Hepatocyte (in vitro differentiated cells): ENCODE measurements around the gene MYO1D. TPM values are rescaled to one million over a fixed set of nuclear protein-coding genes. Genes with fewer than 3 reads are reported as not detected.

Source experiments
- DNase-seq: peaks from one replicate; pipeline ENCODE4 v3.0.0-alpha.2; 2016; ENCODE audit warnings: low spot score
- H2AFZ ChIP-seq: fragments of 200-600 bp; sonication (generic); 2 replicates; pipeline ENCODE4 v1.6.0; 2016; ENCODE audit warnings: antibody characterized with exemption, mild to moderate bottlenecking
- H3K27ac ChIP-seq: fragments of 200-600 bp; sonication (generic); 2 replicates; pipeline ENCODE4 v1.5.1; 2016; ENCODE audit warnings: mild to moderate bottlenecking
- H3K27me3 ChIP-seq: fragments of 200-600 bp; sonication (generic); 2 replicates; pipeline ENCODE4 v1.6.1; 2016
- H3K36me3 ChIP-seq: fragments of 200-600 bp; sonication (generic); replicated peaks from 2 replicates; pipeline ENCODE4 v1.5.1; 2016; ENCODE audit warnings: low read depth; ENCODE audit not compliant: insufficient read depth
- H3K4me1 ChIP-seq: fragments of 200-600 bp; sonication (generic); 2 replicates; pipeline ENCODE4 v1.5.1; 2016; ENCODE audit warnings: mild to moderate bottlenecking, moderate library complexity; ENCODE audit not compliant: insufficient read depth
- H3K4me2 ChIP-seq: fragments of 200-600 bp; sonication (generic); 2 replicates; pipeline ENCODE4 v1.6.0; 2016
- H3K4me3 ChIP-seq: fragments of 200-600 bp; sonication (generic); 2 replicates; pipeline ENCODE4 v1.5.1; 2016; ENCODE audit warnings: mild to moderate bottlenecking
- H3K79me2 ChIP-seq: fragments of 200-600 bp; sonication (generic); 2 replicates; pipeline ENCODE4 v1.6.0; 2017; ENCODE audit warnings: mild to moderate bottlenecking
- H3K9me2 ChIP-seq: fragments of 200-600 bp; sonication (generic); replicated peaks from 2 replicates; pipeline ENCODE4 v1.6.0; 2017; ENCODE audit warnings: mild to moderate bottlenecking; ENCODE audit not compliant: insufficient read depth
- H3K9me3 ChIP-seq: fragments of 200-600 bp; sonication (generic); 2 replicates; pipeline ENCODE4 v1.5.1; 2016; ENCODE audit warnings: low read depth, mild to moderate bottlenecking
- H4K20me1 ChIP-seq: fragments of 200-600 bp; sonication (generic); 2 replicates; pipeline ENCODE4 v1.6.0; 2016; ENCODE audit warnings: mild to moderate bottlenecking; ENCODE audit not compliant: insufficient read depth, poor library complexity, severe bottlenecking
- EZH2 ChIP-seq: fragments of 200-600 bp; sonication (generic); IDR thresholded peaks from 2 replicates; pipeline ENCODE4 v1.6.1; 2016; ENCODE audit warnings: antibody characterized with exemption, mild to moderate bottlenecking, borderline replicate concordance
- EZH2phosphoT487 ChIP-seq: fragments of 200-600 bp; sonication (generic); IDR thresholded peaks from one replicate; pipeline ENCODE4 v1.6.1; 2018; ENCODE audit warnings: antibody characterized with exemption, mild to moderate bottlenecking, low read depth, moderate library complexity; ENCODE audit not compliant: unreplicated experiment, severe bottlenecking
- WGBS: methylation state at CpG from one replicate; pipeline ENCODE4 v1.1.6; 2016; ENCODE audit warnings: low lambda C conversion rate; ENCODE audit errors: missing lambda C conversion rate; 5-methylcytosine and 5-hydroxymethylcytosine counted together
- polyA plus RNA-seq: library from polyadenylated mRNA; unstranded; fragments of >200 nt; fragmentation: Nextera tagmentation; extraction: Ambion mirVana; gene quantifications from 2 replicates; pipeline ENCODE4 v1.2.1, GENCODE V29; 2016
- total RNA-seq: library from RNA; depleted of rRNA; stranded (reverse); fragments of >200 nt; gene quantifications from 2 replicates; pipeline ENCODE4 v1.2.3, GENCODE V29; 2014
- TF ChIP-seq, protein P1 (sequence below): fragments of 200-600 bp; sonication (generic); IDR thresholded peaks from 2 replicates; pipeline ENCODE4 v1.5.1; 2016; ENCODE audit warnings: antibody characterized with exemption, mild to moderate bottlenecking; ENCODE audit not compliant: poor library complexity

Gene MYO1D
- total and polyA plus RNA-seq, 2 experiments from 2014 or later, result 36.2 to 89.0 TPM

GRCh38 chr17:32727681-32728080, 149.2 kb downstream of the MYO1D start:
- Histone ChIP-seq H4K20me1 (no peaks in the 10 kb centered on the region), H3K27ac (no peak overlapping the region), H3K4me2 (no peak overlapping the region), H3K36me3 (no peaks in the 10 kb centered on the region), H3K79me2 (no peaks in the 10 kb centered on the region), H3K4me1 (no peaks in the 10 kb centered on the region), H3K9me3 (no peaks in the 10 kb centered on the region), H2AFZ (no peak overlapping the region), H3K9me2 (no peaks in the 10 kb centered on the region), H3K4me3 (no peak overlapping the region), H3K27me3 (no peaks in the 10 kb centered on the region)
- DNase-seq, result no peak
- TF ChIP-seq, protein P1, sequence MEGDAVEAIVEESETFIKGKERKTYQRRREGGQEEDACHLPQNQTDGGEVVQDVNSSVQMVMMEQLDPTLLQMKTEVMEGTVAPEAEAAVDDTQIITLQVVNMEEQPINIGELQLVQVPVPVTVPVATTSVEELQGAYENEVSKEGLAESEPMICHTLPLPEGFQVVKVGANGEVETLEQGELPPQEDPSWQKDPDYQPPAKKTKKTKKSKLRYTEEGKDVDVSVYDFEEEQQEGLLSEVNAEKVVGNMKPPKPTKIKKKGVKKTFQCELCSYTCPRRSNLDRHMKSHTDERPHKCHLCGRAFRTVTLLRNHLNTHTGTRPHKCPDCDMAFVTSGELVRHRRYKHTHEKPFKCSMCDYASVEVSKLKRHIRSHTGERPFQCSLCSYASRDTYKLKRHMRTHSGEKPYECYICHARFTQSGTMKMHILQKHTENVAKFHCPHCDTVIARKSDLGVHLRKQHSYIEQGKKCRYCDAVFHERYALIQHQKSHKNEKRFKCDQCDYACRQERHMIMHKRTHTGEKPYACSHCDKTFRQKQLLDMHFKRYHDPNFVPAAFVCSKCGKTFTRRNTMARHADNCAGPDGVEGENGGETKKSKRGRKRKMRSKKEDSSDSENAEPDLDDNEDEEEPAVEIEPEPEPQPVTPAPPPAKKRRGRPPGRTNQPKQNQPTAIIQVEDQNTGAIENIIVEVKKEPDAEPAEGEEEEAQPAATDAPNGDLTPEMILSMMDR, result no peak
- no peak for TF ChIP-seq EZH2
- no peak for TF ChIP-seq EZH2phosphoT487

GRCh38 chr17:32725697-32726096, 151.2 kb downstream of the MYO1D start:
- 96% methylated on average over 1 of the region's 1 CpG for WGBS
- Histone ChIP-seq H3K4me1 (no peaks in the 10 kb centered on the region), H3K4me2 (no peak overlapping the region), H3K36me3 (no peaks in the 10 kb centered on the region), H3K27me3 (no peaks in the 10 kb centered on the region), H3K4me3 (no peak overlapping the region), H3K27ac (no peak overlapping the region), H4K20me1 (no peaks in the 10 kb centered on the region), H3K79me2 (no peaks in the 10 kb centered on the region), H2AFZ (no peak overlapping the region), H3K9me2 (no peaks in the 10 kb centered on the region), H3K9me3 (no peaks in the 10 kb centered on the region)
- no peak for DNase-seq
- TF ChIP-seq EZH2phosphoT487 (no peak), EZH2 (no peak)
- TF ChIP-seq, protein P1, result no peak

DNA sequence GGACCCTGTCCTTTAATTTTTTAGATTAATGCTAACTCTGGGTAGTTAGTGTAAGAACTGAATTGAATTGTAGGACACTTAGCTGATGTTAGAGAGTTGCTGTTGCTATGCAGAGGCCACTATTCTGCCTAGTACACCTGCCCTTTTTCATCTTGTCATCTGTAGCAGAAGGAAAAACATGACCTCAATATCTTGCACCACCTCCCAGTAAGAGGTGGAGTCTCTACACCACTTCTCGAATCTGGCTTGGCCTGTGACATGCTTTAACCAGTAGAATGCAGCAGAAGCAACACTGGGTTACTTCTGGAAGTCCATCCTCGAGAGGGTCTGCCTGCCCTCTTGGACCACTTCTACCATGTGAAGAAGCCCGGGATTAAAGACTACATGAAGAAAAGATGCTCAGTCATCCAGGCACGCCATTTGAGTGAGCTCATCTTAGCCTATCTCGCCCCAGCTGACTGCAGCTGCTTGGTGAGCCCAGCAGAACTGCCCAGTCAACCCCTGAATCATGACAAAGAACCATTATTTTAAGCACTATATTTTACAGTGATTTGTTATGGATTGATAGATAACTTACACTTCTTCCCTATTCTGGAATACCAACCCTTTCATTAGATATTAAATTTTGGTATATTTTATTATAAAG, 153.5 kb downstream of the MYO1D start:
- DNase-seq, result no peak
- Histone ChIP-seq H3K36me3 (no peaks in the 10 kb centered on the region), H3K27ac (no peak overlapping the region), H2AFZ (no peak overlapping the region), H3K4me3 (no peak overlapping the region), H3K9me3 (no peaks in the 10 kb centered on the region), H3K4me2 (no peak overlapping the region), H3K27me3 (no peaks in the 10 kb centered on the region), H3K79me2 (no peaks in the 10 kb centered on the region), H3K4me1 (no peaks in the 10 kb centered on the region), H3K9me2 (no peaks in the 10 kb centered on the region), H4K20me1 (no peaks in the 10 kb centered on the region)
- 91% methylated on average over 5 of the region's 5 CpGs for WGBS
- no peak for TF ChIP-seq EZH2phosphoT487
- TF ChIP-seq, protein P1, result no peak
- TF ChIP-seq EZH2, result no peak
